GM12891 (cell line): Measurements from ENCODE around the gene FMN1.

Source experiments
- DNase-seq: peaks from one replicate; pipeline ENCODE4 v3.0.0; 2011; ENCODE audit warnings: low spot score; ENCODE audit not compliant: insufficient read length
- FAIRE-seq: peaks from 2 replicates; lab custom pipeline; 2011; peaks lifted over from hg19 to GRCh38; lab: Jason Lieb, UNC
- PAX5 ChIP-seq: IDR thresholded peaks from 2 replicates; pipeline ENCODE4 v1.6.1; 2011; ENCODE audit warnings: low read length, moderate library complexity, mild to moderate bottlenecking; ENCODE audit not compliant: insufficient read depth, severe bottlenecking
- POLR2A ChIP-seq: IDR thresholded peaks from 2 replicates; pipeline ENCODE4 v1.6.1; 2011; ENCODE audit warnings: low read depth, low read length, control low read depth
- POLR2AphosphoS5 ChIP-seq: IDR thresholded peaks from 2 replicates; pipeline ENCODE4 v1.6.1; 2011; ENCODE audit warnings: low read depth, low read length, control low read depth
- POU2F2 ChIP-seq: IDR thresholded peaks from 2 replicates; pipeline ENCODE4 v1.6.1; 2011; ENCODE audit warnings: low read depth, mild to moderate bottlenecking, control low read depth, low read length, moderate library complexity
- SPI1 ChIP-seq: IDR thresholded peaks from 2 replicates; pipeline ENCODE4 v1.6.1; 2011; ENCODE audit warnings: low read depth, low read length, control low read depth
- TAF1 ChIP-seq: IDR thresholded peaks from 2 replicates; pipeline ENCODE4 v1.6.1; 2011; ENCODE audit warnings: low read depth, low read length, control low read depth

Gene FMN1

DNA sequence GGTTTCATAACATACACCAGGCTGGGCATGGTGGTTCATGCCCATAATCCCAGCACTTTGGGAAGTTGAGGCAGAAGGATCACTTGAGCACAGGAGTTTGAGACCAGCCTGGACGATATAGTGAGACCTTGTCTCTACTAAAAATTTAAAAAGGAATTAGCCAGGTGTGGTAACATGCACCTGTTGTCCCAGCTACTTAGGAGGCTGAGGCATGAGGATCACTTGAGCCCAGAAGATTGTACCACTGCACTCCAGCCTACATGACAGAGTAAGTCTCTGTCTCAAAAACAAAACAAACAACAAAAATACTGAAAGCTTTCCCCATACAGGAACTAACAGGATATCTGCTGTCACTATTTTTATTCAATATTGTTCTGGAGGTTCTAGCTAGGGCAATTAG lies 455.8 kb downstream of the FMN1 start:
- no peak for TF ChIP-seq POU2F2
- TF ChIP-seq TAF1: no peak
- TF ChIP-seq POLR2AphosphoS5: no peak
- TF ChIP-seq SPI1: no peak
- no peak for TF ChIP-seq POLR2A
- TF ChIP-seq PAX5: no peak
- FAIRE-seq: no peak
- DNase-seq: no peak

DNA sequence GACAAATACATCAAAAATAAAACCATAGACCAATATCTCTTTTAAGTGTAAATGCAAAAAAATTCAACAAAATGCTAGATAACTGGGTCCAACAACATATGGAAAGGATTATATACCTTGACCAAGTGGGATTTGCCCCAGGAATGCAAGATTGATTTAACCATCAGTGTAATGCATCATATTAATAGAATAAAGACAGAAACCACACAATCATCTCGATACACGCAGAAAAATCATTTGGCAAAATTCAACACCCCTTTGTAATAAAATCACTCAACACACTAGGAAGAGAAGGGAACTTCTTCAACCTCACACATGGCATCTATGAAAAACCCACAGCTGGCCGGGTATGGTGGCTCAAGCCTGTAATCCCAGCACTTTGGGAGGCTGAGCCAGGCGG lies 457.2 kb downstream of the FMN1 start:
- no peak for FAIRE-seq
- no peak for DNase-seq
- TF ChIP-seq TAF1 (no peak), POU2F2 (no peak), POLR2AphosphoS5 (no peak), POLR2A (no peak), PAX5 (no peak), SPI1 (no peak)

DNA sequence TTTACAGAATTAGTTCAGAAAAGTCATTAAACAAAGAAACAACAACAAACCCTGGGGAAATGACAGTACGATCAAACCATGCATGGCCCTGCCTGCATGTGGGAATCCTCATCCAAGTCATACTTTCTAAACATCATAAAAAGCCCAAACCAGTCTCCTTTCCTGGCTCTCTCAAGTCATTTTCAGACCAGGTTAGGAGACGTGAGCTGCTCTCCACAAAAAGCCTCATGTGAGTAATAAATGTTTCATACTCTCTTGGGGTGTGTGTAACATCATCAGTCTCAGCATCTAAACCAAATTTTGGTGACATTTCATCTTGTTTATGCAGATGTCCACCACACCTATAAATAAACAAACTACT lies 457.8 kb downstream of the FMN1 start:
- FAIRE-seq (no peak), DNase-seq (no peak)
- TF ChIP-seq PAX5: no peak
- no peak for TF ChIP-seq TAF1
- TF ChIP-seq SPI1: no peak
- TF ChIP-seq POLR2AphosphoS5: no peak
- TF ChIP-seq POU2F2: no peak
- TF ChIP-seq POLR2A: no peak

DNA sequence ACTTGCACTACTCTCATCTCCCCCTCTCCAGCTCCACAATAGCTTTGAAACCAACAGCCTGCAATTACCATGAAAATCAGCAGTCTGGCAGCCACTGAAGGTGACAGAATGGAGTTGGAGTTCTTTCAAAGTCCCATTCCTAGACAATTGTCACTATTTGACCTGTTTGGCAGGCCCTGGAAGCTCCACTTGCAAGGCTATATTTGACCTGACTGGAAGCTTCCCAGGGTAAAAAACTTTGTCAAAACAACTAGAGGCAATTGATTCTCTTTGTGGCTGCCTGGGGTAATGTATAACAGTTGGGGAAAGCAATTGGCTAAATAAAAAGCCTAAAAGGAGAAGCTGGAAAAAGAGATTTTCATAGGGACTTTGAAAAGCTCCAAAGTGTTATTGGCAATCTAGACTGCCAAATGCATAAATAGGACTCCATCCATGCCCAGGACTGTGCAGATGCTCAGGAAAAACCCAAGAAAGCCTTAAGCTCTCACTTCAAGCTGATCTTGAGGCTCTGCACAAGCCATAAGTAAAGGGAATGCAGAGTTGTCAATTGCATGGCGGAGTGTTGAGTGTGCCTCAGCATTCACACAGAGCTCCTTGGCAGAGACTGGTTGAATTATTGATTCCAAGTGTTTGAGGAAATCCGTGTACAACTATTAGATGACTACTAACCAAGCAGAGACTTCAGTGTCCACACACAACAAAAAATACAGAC lies 458.4 kb downstream of the FMN1 start:
- no peak for FAIRE-seq
- no peak for TF ChIP-seq POLR2AphosphoS5
- TF ChIP-seq TAF1: no peak
- TF ChIP-seq SPI1: no peak
- TF ChIP-seq POLR2A: no peak
- no peak for TF ChIP-seq PAX5
- no peak for TF ChIP-seq POU2F2
- no peak for DNase-seq

DNA sequence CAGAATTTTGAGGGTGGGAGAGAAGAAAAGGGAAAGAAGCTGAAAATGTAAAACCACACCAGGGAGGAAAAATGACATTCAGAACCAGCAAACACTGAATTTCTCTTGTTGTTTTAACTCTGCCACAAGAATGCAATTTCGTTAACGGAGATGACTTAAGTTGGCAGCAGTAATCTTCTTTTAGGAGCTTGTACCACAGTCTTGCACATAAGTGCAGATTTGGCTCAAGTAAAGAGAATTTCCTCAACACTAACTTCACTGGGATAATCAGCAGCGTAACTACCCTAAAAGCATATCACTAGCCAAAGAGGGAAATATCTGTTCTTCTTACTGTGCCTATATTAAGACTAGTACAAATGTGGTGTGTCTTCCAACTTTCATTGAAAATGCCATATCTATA lies 461.2 kb downstream of the FMN1 start:
- DNase-seq (no peak), FAIRE-seq (no peak)
- TF ChIP-seq POLR2AphosphoS5: no peak
- no peak for TF ChIP-seq SPI1
- TF ChIP-seq POU2F2: no peak
- no peak for TF ChIP-seq PAX5
- no peak for TF ChIP-seq TAF1

DNA sequence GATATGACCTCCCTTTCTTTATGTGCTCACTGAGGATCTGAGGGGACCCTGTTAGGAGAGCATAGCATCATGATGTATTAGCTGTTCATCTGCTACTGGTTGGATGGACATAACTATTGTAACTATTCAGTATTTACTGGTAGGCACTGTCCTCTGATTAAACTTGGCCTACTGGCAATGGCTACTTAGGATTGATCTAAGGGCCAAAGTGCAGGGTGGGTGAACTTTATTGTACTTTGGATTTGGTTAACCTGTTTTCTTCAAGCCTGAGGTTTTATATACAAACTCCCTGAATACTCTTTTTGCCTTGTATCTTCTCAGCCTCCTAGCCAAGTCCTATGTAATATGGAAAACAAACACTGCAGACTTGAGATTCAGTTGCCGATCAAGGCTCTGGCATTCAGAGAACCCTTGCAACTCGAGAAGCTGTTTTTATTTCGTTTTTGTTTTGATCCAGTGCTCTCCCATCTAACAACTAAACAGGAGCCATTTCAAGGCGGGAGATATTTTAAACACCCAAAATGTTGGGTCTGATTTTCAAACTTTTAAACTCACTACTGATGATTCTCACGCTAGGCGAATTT lies 461.8 kb downstream of the FMN1 start:
- TF ChIP-seq TAF1: no peak
- no peak for TF ChIP-seq SPI1
- TF ChIP-seq POLR2A: no peak
- FAIRE-seq: no peak
- DNase-seq: no peak

DNA sequence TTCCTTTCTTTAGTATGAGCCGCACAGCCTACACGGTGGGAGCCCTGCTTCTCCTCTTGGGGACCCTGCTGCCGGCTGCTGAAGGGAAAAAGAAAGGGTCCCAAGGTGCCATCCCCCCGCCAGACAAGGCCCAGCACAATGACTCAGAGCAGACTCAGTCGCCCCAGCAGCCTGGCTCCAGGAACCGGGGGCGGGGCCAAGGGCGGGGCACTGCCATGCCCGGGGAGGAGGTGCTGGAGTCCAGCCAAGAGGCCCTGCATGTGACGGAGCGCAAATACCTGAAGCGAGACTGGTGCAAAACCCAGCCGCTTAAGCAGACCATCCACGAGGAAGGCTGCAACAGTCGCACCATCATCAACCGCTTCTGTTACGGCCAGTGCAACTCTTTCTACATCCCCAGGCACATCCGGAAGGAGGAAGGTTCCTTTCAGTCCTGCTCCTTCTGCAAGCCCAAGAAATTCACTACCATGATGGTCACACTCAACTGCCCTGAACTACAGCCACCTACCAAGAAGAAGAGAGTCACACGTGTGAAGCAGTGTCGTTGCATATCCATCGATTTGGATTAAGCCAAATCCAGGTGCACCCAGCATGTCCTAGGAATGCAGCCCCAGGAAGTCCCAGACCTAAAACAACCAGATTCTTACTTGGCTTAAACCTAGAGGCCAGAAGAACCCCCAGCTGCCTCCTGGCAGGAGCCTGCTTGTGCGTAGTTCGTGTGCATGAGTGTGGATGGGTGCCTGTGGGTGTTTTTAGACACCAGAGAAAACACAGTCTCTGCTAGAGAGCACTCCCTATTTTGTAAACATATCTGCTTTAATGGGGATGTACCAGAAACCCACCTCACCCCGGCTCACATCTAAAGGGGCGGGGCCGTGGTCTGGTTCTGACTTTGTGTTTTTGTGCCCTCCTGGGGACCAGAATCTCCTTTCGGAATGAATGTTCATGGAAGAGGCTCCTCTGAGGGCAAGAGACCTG lies 463.5 kb downstream of the FMN1 start:
- DNase-seq (no peak), FAIRE-seq (no peak)
- no peak for TF ChIP-seq SPI1

DNA sequence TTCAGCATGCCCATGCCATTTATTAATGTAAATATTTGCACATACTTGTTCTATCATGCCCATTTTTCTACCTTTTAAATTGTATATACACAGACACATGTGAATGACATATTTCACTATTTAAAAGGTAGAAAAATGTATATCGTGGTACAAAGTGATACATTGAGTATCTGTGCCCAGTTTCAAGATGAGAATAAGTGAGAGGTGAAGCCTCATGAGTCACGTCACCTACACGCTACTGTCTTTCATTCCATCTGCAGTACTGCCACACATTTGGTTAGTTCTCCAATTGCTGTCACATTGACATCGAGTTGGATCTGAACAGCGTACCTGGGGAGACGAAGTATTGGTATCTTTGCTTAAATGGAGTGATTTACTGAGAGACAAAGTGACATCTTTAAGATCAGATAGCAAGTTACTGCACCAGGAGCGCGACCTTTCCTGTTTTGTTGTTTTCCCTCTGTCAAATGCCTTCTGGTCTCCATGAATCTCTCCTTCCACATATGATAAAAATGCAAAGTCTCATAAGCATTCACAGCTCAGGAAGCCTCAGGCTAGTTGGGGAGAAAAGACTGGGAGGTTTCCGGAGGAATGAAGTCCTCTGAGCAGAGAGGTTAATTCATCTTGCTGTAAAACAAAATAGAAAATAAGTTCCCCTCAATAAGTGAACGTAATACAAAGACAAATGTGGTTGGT lies 464.7 kb downstream of the FMN1 start:
- no peak for TF ChIP-seq PAX5
- TF ChIP-seq POU2F2: no peak
- no peak for TF ChIP-seq POLR2A
- no peak for TF ChIP-seq POLR2AphosphoS5
- TF ChIP-seq SPI1: no peak
- FAIRE-seq (no peak), DNase-seq (no peak)

DNA sequence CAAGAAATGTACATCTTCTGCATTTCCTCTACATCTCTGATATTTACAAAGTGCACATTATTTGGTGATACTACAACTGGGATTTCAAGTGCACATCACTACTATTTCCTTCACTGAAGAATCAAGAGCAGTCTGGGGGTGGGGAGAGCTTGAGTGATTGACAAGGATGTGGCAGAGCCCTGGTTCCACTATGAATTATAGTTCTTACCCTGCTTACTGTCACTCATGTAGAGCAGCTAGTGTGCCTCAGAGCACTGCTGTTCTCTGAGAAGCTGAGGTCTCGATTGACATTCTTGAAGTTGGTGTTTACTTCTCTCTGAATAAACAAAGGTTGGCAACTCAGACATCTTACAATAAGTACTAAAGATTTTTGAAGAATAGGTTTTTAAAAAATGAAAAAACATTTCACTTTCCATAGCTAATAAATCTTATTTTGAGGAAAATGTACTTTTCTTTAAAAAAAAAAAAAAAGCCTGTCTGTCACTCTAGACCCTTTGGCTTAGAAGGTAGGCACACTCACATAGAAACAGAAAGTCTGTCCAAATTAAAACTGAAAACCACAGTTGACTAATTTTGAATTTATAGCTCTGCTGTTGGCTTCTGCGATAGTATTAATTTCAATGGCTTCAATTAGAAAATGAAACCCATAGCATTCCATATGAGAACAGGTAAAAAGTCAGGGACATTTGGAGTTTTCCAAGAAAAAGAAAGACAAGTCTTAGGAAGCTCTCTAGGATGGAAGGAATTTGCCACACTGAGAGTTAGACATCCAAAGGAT lies 471.2 kb downstream of the FMN1 start:
- peak; percentile 31 for DNase-seq
- peak; percentile 48 for FAIRE-seq
- no peak for TF ChIP-seq POLR2A
- TF ChIP-seq POLR2AphosphoS5: no peak
